PC-9 (cell line): ENCODE data around the gene PDZK1IP1.

ENCODE experiments used
- CTCF ChIP-seq: fragments of 200-600 bp; sonication (generic); conservative IDR thresholded peaks from 2 replicates; pipeline ENCODE4 v1.6.1; 2017; ENCODE audit warnings: mixed run types, antibody characterized with exemption, mild to moderate bottlenecking, moderate library complexity
- EZH2 ChIP-seq: fragments of 200-600 bp; sonication (generic); IDR thresholded peaks from 2 replicates; pipeline ENCODE4 v1.8.0; 2017; ENCODE audit warnings: antibody characterized with exemption, low read depth

GRCh38 chr1:47230692-47231300 is 41.0 kb upstream of the PDZK1IP1 start:
- TF ChIP-seq CTCF (no peak), EZH2 (no peak)
